ENCODE results near the gene RBPJL. TPM values are rescaled to one million over a fixed set of nuclear protein-coding genes. Genes with fewer than 3 reads are reported as not detected.

RBPJL gene
- total and polyA plus RNA-seq, 2 of the 13 experiments (the other 11 are each of a cell fraction or from before 2014, with no cell fraction given): not detected

GRCh38 chr20:45341579-45341938, 34.9 kb downstream of the RBPJL start (continued):
- TF ChIP-seq SMYD3 (CRISPR knock-in tag; IDR thresholded peaks at IDR 0.05) (peak; percentile 76), FOXO4 (CRISPR knock-in tag; conservative IDR thresholded peaks at IDR 0.05) (no peak), MYNN (CRISPR knock-in tag; IDR thresholded peaks at IDR 0.05; ENCODE audit: low read depth) (no peak), ZBTB20 (CRISPR knock-in tag; IDR thresholded peaks at IDR 0.05; ENCODE audit: borderline replicate concordance, low read depth) (no peak), ZNF510 (CRISPR knock-in tag; IDR thresholded peaks at IDR 0.05; ENCODE audit: low read depth) (no peak), ETV6 (CRISPR knock-in tag; conservative IDR thresholded peaks at IDR 0.05) (no peak), PHF8 (CRISPR knock-in tag; IDR thresholded peaks at IDR 0.05) (no peak), SUZ12 (IDR thresholded peaks at IDR 0.05; ENCODE audit: low read depth, low read length) (no peak), ZNF713 (CRISPR knock-in tag; IDR thresholded peaks at IDR 0.05) (0 out of 2 replicates have a peak, but pooled peaks have one; percentile 65), SIN3A (IDR thresholded peaks at IDR 0.05; ENCODE audit: borderline replicate concordance, low read depth, low read length) (no peak), KLF6 (CRISPR knock-in tag; IDR thresholded peaks at IDR 0.05) (no peak), NBN (conservative IDR thresholded peaks at IDR 0.05) (no peak), ZNF720 (CRISPR knock-in tag; IDR thresholded peaks at IDR 0.05) (no peak), SOX13 (IDR thresholded peaks at IDR 0.05) (no peak), SOX13 (CRISPR knock-in tag; conservative IDR thresholded peaks at IDR 0.05 in 1 of 2, IDR thresholded peaks at IDR 0.05 in 1 of 2) (no peak), SRY (CRISPR knock-in tag; IDR thresholded peaks at IDR 0.05) (no peak), MYC (CRISPR knock-in tag; IDR thresholded peaks at IDR 0.05; ENCODE audit: borderline replicate concordance) (no peak), ZBED4 (CRISPR knock-in tag; IDR thresholded peaks at IDR 0.05; ENCODE audit: borderline replicate concordance) (no peak), ZNF160 (CRISPR knock-in tag; IDR thresholded peaks at IDR 0.05) (0 out of 2 replicates have a peak, but pooled peaks have one; percentile 12), ZNF570 (CRISPR knock-in tag; IDR thresholded peaks at IDR 0.05; ENCODE audit: borderline replicate concordance) (no peak), RBAK (CRISPR knock-in tag; IDR thresholded peaks at IDR 0.05) (no peak), KMT2B (CRISPR knock-in tag; IDR thresholded peaks at IDR 0.05) (no peak), ZNF792 (CRISPR knock-in tag; IDR thresholded peaks at IDR 0.05) (no peak), TBX2 (CRISPR knock-in tag; IDR thresholded peaks at IDR 0.05; ENCODE audit: borderline replicate concordance) (no peak), KDM3A (CRISPR knock-in tag; IDR thresholded peaks at IDR 0.05; ENCODE audit: low read depth) (no peak; the same call in 1 of the 2 replicates), HBP1 (CRISPR knock-in tag; IDR thresholded peaks at IDR 0.05; ENCODE audit: low read depth) (no peak)
- TF ChIP-seq, protein P1, sequence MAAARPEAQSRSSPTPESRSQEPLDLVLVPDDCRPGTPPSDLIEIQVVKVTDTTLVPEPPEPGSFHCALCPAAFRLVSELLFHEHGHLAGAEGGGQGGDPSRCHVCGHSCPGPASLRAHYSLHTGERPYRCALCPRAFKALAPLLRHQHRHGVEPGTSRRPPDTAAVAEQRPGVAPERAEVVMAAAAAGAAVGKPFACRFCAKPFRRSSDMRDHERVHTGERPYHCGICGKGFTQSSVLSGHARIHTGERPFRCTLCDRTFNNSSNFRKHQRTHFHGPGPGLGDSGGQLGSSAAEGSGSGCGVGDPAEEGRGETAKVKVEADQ (CRISPR knock-in tag; IDR thresholded peaks at IDR 0.05; ENCODE audit: borderline replicate concordance): no peak

Data from HepG2 (cell line).